Activated CD8-positive, alpha-beta T cell treated with anti-CD3 and anti-CD28 coated beads for 36 hours (primary cell): ENCODE data around the gene KLF9. TPM values are rescaled to one million over a fixed set of nuclear protein-coding genes. Genes with fewer than 3 reads are reported as not detected.
"Not testable (repeated sequence)": the region's sequence is repeated elsewhere in the genome, so short reads cannot be mapped to it uniquely, and the experiment has no call there.

ENCODE experiments used
- ATAC-seq: fragments of 200-7000 bp; cut with Tn5 transposase; one replicate; pipeline ENCODE4 v1.10.0; 2021; ENCODE audit warnings: mild to moderate bottlenecking, moderate library complexity
- CTCF ChIA-PET: fragments of 350-600 bp; sonication (Branson Sonifier 250); formaldehyde crosslinking; loops from one replicate; lab custom pipeline; 2021; ENCODE audit warnings: antibody characterized with exemption; lab: Charles Lee
- POLR2A ChIA-PET: fragments of 350-600 bp; sonication (Branson Sonifier 250); formaldehyde crosslinking; loops from one replicate; lab custom pipeline; 2021; ENCODE audit warnings: antibody characterized with exemption; lab: Charles Lee
- DNase-seq: peaks from one replicate; pipeline ENCODE4 v3.0.0-alpha.2; 2020
- H3K27ac Mint-ChIP-seq: one replicate; pipeline ENCODE4 v1.8.0; 2021; ENCODE audit warnings: mild to moderate bottlenecking, mixed read lengths
- H3K27me3 Mint-ChIP-seq: one replicate; pipeline ENCODE4 v1.8.0; 2021; ENCODE audit warnings: mixed read lengths
- H3K36me3 Mint-ChIP-seq: one replicate; pipeline ENCODE4 v1.8.0; 2021; ENCODE audit warnings: low read depth, mixed read lengths
- H3K4me1 Mint-ChIP-seq: one replicate; pipeline ENCODE4 v1.8.0; 2021; ENCODE audit warnings: low read depth, mixed read lengths
- H3K4me3 Mint-ChIP-seq: one replicate; pipeline ENCODE4 v1.8.0; 2021; ENCODE audit warnings: mild to moderate bottlenecking, moderate library complexity, mixed read lengths
- H3K9me3 Mint-ChIP-seq: one replicate; pipeline ENCODE4 v1.8.0; 2021; ENCODE audit warnings: mixed read lengths
- intact Hi-C: fragments of 100-400 bp; cut with micrococcal nuclease; formaldehyde crosslinking; loops from one replicate; pipeline ENCODE4 v1.10.0; 2022
- total RNA-seq, 2 experiments: library from RNA; stranded (reverse); gene quantifications; one replicate each; pipeline ENCODE4 v1.2.3, GENCODE V29; 2021
- TF ChIP-seq, protein P1 (sequence below): fragments of 200-600 bp; IDR thresholded peaks from one replicate; pipeline ENCODE4 v1.8.0; 2022; ENCODE audit warnings: antibody characterized with exemption, mild to moderate bottlenecking

The KLF9 gene
- total RNA-seq, 2 experiments from 2014 or later = 19.0 to 20.1 TPM

DNA sequence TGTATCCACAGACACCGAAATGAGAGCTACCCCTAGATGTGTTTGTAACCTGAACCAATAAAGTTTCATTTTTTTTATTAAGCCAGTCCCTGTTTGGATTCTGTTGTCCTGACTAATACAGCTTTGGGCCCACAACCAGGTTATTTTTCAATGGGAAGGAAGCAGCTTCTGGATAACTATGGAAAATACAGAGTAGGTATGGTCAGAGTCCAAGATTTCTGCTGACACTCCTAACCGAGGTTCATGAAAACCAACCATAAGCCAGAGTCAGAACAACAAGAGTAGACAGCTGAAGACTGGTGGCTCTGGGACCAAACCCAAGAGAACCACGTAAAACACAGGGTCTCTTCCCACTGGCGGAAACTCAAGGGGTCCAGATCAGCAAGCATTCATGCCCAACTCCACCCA, 10.8 kb downstream of the KLF9 start:
- H3K27me3 Mint-ChIP-seq = no peaks in the 10 kb centered on the region
- H3K4me1 Mint-ChIP-seq = peaks cover 85% of the 10 kb centered on the region
- DNase-seq = no peak
- H3K9me3 Mint-ChIP-seq = no peaks in the 10 kb centered on the region
- H3K36me3 Mint-ChIP-seq = peaks cover 8% of the 10 kb centered on the region
- no peak overlapping the region for H3K4me3 Mint-ChIP-seq
- peak overlapping the region; percentile 83 for H3K27ac Mint-ChIP-seq
- TF ChIP-seq, protein P1, sequence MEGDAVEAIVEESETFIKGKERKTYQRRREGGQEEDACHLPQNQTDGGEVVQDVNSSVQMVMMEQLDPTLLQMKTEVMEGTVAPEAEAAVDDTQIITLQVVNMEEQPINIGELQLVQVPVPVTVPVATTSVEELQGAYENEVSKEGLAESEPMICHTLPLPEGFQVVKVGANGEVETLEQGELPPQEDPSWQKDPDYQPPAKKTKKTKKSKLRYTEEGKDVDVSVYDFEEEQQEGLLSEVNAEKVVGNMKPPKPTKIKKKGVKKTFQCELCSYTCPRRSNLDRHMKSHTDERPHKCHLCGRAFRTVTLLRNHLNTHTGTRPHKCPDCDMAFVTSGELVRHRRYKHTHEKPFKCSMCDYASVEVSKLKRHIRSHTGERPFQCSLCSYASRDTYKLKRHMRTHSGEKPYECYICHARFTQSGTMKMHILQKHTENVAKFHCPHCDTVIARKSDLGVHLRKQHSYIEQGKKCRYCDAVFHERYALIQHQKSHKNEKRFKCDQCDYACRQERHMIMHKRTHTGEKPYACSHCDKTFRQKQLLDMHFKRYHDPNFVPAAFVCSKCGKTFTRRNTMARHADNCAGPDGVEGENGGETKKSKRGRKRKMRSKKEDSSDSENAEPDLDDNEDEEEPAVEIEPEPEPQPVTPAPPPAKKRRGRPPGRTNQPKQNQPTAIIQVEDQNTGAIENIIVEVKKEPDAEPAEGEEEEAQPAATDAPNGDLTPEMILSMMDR = no peak
- intact Hi-C loops = no loop called here
- ChIA-PET POLR2A (interaction anchor here (1.2 to 1.6 kb wide), 2 partner anchors 8 to 20 kb away, joined by 3 read pairs; no protein-coding TSS in a partner anchor), CTCF (interaction anchor here (2.4 to 3.6 kb wide), 2 partner anchors 13 to 199 kb away, joined by 15 to 18 read pairs; no protein-coding TSS in a partner anchor)
- no peak for ATAC-seq

DNA sequence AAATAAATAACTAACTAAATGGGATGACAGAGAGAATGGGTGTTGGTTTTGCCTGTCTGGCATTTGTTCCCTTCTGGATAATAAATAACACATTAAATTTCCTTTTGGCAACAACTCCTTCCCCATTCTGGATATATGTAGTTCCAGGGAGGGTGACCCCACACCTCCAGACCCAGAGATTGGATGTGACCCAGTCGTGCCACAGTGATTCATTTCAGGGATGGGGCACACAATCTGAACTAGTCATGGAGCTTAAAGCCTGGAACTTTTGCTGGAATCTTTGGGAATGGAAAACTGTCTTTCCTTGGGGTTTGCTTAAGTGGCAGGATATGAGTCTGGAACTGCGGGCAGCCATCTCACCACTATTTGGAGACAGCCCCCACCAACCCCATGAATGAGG, 11.3 kb downstream of the KLF9 start:
- Mint-ChIP-seq H3K9me3 (no peaks in the 10 kb centered on the region), H3K36me3 (peaks cover 8% of the 10 kb centered on the region), H3K27me3 (no peaks in the 10 kb centered on the region), H3K4me1 (peaks cover 85% of the 10 kb centered on the region), H3K4me3 (no peak overlapping the region), H3K27ac (peak overlapping the region; percentile 83)
- CTCF ChIA-PET = interaction anchor here (2.4 to 3.6 kb wide), 2 partner anchors 12 to 199 kb away, joined by 15 to 18 read pairs; no protein-coding TSS in a partner anchor
- TF ChIP-seq, protein P1 = no peak
- DNase-seq (no peak), ATAC-seq (no peak)
- POLR2A ChIA-PET = interaction anchor here (1.2 to 1.6 kb wide), 2 partner anchors 9 to 19 kb away, joined by 3 read pairs; no protein-coding TSS in a partner anchor
- intact Hi-C loops = no loop called here

DNA sequence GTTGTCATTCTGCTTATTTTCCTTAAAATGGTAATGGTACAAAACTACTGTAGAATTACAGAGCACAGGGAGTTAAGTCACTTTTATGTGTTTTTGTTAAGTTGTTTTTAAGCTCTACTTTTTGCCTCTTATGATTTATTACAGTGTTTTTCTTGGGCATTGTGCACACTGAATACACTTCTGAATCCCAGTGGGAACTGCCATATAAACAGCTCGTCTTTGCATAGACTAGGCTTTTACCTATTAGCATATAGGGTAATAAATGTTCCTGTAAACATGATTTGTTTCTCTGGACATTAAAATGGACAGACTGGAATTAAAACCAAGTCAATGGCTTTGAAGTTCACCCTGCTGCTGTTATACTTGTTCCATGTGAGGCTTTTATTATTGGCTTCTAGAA, 12.2 kb downstream of the KLF9 start:
- H3K9me3 Mint-ChIP-seq = no peaks in the 10 kb centered on the region
- no peaks in the 10 kb centered on the region for H3K27me3 Mint-ChIP-seq
- no peak for ATAC-seq
- no peak overlapping the region for H3K4me3 Mint-ChIP-seq
- CTCF ChIA-PET = interaction anchor here (1.1 to 1.4 kb wide), 2 partner anchors 9 to 200 kb away, joined by 3 read pairs; no protein-coding TSS in a partner anchor
- peaks cover 5% of the 10 kb centered on the region for H3K36me3 Mint-ChIP-seq
- no peak for DNase-seq
- H3K4me1 Mint-ChIP-seq = peaks cover 85% of the 10 kb centered on the region
- TF ChIP-seq, protein P1 = no peak
- H3K27ac Mint-ChIP-seq = peak overlapping the region; percentile 53
- POLR2A ChIA-PET = interaction anchor here (0.6 to 0.8 kb wide), 2 partner anchors 9 to 52 kb away, joined by 3 read pairs; no protein-coding TSS in a partner anchor
- intact Hi-C loops = no loop called here

DNA sequence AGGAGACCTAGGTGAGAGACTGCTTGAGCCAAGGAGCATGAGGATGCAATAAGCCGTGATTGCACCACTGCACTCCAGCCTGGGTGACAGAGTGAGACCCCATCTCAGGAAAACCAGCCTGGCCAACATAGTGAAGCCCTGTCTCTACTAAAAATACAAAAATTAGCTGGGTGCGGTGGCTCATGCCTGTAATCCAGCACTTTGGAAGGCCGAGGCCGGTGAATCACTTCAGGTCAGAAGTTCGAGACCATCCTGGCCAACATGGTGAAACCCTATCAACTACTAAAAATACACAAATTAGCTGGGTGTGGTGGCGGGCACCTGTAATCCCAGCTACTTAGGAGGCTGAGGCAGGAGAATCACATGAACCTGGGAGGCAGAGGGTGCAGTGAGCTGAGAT, 13.2 kb downstream of the KLF9 start:
- DNase-seq, H3K27ac Mint-ChIP-seq, intact Hi-C loops, H3K36me3 Mint-ChIP-seq, POLR2A ChIA-PET, H3K4me3 Mint-ChIP-seq, H3K9me3 Mint-ChIP-seq, H3K27me3 Mint-ChIP-seq, ATAC-seq: not testable (repeated sequence)
- CTCF ChIA-PET = interaction anchor here (1.4 kb wide), 1 partner anchor 201 kb away, joined by 3 read pairs; no protein-coding TSS in a partner anchor
- peaks cover 83% of the 10 kb centered on the region for H3K4me1 Mint-ChIP-seq

DNA sequence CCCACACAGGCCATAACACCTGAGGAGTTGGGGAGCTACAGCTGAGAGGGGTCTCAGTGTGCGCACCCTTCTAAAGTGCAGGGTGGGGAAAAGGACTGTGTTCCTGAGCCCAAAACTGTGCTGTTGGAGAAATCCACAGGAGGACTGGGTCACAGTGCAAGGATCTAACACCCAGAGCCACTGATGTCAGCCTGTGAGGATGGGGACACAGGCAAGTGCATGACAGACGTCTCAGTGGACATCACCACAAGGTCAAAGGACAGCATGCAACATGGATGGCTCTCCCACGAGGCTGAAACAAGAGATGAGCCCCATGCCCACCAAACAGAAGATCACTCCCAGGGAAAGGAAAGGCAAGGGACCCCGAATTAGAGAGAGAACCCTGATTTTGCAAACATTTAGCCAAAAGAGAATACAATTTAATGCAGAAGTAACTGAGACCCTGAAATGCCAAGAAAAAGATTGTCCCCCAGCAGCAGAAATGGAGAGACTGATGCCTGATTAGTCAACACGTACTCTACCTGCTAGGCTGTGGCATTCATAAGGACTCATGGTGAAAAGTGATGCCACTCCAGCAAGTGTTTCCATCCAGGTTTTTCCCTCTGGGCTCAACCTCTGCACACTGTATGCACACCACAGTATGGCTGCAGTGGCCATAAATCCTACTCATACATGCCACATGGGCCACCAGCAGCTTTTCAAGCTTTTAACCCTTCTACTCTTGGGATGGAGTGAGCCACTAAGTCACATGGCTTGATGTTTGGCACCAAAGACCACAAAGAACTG, 14.2 kb downstream of the KLF9 start:
- Mint-ChIP-seq H3K27me3 (no peaks in the 10 kb centered on the region), H3K36me3 (peaks cover 6% of the 10 kb centered on the region), H3K4me3 (no peak overlapping the region), H3K9me3 (no peaks in the 10 kb centered on the region), H3K4me1 (peaks cover 78% of the 10 kb centered on the region), H3K27ac (peak overlapping the region; percentile 11)
- DNase-seq (no peak), ATAC-seq (no peak)
- TF ChIP-seq, protein P1 = no peak
- intact Hi-C loops = no loop called here
- POLR2A ChIA-PET = interaction anchor here (3.0 kb wide), 1 partner anchor 21 kb away, joined by 9 read pairs; no protein-coding TSS in a partner anchor
- CTCF ChIA-PET = interaction anchor here (0.6 to 1.9 kb wide), 4 partner anchors 8 to 60 kb away, joined by 3 to 5 read pairs (median 4); no protein-coding TSS in a partner anchor
